DMS 273 (cell line): Measurements from ENCODE around the gene OR9A2.

Experiments used
- DNase-seq: peaks from one replicate; lab custom pipeline; 2025; ENCODE audit not compliant: unreplicated experiment; lab: John Stamatoyannopoulos, UW

OR9A2 gene

GRCh38 chr7:143027032-143027431, at the start of gene OR9A2:
OR9A2 (minus strand) TSS chr7:143027132; CDS start chr7:143027132, 0 bp downstream.
- DNase-seq: no peak

GRCh38 chr7:143074141-143074540, 47.2 kb upstream of the OR9A2 start:
- DNase-seq: no peak

- no peak for DNase-seq
Observed at GRCh38 chr7:143073556-143073955, 46.6 kb upstream of the OR9A2 start.

DNA sequence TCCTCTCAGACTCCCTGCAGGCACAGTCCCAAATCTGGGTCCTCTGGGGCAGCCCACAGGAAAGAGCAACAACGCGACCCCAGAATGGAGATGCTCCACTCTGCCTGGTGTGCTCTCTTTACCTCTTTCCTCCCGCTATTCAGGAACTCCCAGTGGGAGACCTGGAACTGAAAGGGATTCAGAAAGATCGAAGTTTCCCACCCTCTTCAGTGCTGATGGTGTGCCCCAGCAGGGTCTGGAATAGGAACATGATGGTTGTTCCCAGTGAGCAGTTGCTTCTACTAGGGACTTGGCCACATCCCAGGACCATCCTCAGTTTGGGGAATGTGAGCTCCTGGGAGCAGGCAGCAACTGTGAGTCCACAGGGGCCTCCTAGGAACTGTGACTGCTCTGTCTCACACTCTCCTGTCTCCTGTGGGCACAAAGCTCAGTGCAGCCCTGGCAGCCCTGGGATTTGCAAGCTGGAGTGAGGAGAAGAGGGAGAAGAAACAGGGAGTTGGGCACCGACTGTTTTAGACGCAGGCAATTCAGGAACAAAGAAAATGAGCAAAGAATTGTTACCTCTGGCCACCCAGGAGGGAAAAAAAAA, 43.1 kb upstream of the OR9A2 start:
- no peak for DNase-seq

DNA sequence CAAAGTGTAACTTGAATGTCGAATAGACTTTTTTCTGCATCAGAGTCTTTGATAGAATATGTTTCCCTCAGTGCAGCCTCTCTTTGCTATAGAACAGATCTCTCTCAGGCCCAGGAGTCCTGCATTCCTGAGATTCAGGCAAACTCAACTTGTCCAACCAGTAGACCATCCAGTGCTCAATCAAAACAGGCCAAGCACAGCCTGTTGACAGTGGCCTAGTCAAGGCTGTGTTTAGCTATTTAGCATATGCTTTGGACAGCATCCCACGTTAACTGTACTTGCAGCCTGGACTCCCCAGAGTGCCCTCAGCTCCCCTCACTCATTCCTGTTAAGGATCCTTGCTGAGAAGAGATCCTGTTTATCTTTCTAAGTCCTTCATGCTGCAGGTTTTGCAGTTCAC, 41.5 kb upstream of the OR9A2 start:
- DNase-seq: no peak

DNA sequence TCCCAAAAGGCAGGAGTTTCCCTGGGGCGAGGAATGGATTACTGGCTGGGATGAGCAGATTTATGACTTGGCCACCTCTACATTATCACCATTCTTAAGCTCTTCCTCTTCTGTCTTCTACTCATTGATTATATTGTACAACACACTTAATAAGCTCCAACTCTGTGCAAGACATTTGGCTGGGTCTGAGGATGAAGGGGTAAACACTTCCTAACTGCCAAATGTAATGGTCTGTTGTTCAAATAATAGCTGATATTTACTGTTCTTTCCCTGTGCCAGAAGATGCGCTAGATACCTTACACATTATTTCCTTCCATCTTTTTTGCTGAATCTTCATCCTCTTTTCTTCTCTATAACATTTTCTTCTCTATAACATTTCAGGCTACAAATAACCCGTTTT, 36.8 kb upstream of the OR9A2 start:
- DNase-seq: no peak

- no peak for DNase-seq
Observed at GRCh38 chr7:143055754-143056153, 28.8 kb upstream of the OR9A2 start.

DNA sequence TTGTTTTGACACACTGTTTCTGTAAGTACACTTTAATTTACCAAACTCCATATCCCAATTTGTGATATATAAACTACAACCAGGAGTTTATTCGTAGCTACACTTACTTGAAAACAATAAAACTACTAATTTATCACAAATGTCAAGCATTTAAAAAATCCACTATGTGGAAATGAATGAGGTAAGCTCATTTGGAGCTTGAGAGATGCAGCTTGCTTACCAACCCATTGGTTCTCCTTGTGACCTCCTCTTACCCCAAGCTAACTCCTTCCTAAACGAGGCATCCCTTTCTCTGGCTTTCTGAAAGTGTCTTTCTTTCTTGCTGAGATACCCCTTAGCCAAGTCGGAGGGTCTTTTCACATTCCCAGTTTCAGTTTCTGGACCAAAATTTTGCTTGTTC, 27.7 kb upstream of the OR9A2 start:
- no peak for DNase-seq

- DNase-seq: no peak
Observed at GRCh38 chr7:143052041-143052440, 25.1 kb upstream of the OR9A2 start, which contains the start of gene OR6V1. OR6V1 (plus strand) TSS chr7:143052341; CDS start chr7:143052341, 0 bp downstream.

DNA sequence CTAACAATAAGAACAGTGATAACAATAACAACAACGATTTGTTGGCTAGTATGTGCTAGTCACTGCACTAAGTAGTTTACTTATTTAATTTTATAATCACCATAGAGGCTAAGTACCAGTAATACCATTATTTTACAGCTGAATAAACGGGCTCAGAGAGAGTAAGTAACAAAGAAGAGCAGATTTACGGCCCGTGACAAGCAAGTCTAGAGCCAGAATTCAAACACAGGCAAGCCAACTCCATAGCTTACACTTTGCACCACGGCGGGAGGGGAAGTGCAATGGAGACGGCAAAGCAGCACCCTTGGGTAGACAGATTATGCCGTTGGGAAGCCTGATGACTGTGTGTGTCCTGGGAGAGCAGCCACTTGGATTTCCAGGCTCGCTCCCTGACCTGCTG, 24.0 kb upstream of the OR9A2 start:
- DNase-seq: no peak

DNA sequence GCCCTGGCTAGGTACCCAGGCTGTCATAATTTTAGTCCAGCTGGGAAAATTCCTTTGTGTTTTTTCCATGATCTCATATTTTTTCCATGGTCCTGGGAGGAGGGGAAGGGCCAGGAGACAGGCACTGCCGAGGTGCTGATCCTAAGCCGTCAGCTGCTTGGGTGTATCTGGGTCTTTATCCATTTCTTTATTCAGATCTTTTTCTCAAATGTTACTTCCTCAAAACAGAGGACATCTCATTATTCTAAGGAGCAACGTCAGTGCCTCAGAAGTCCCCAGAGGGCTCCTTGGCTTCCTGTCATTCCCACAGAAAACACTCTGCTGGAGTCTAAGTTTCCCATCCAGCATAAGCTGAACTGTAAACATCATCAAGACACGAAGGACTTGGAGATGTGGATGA, 22.4 kb upstream of the OR9A2 start:
- no peak for DNase-seq

- DNase-seq: no peak
Observed at GRCh38 chr7:143048827-143049226, 21.9 kb upstream of the OR9A2 start.

DNA sequence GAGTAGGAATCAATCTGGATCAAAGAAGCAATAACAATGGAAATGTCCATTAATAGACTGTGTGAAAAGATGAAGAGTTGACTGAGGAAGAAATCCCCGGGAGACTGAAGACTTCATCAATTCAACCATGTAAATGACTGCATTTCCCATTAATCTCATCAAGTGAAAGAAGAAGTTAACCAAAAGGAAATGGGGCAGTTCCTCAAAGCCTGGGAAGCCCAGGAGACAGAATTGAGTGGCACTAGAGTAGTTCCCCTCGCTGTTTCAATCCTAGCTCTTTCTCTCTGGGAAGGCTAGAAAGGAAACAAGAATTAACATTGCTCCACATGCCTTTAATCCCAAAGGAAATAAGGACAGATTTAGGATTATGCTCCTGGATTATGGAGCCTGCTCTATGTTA, 20.4 kb upstream of the OR9A2 start:
- DNase-seq: no peak

GRCh38 chr7:143046426-143046851, 19.5 kb upstream of the OR9A2 start:
- DNase-seq: peak; percentile 8

- DNase-seq: no peak
Observed at GRCh38 chr7:143043391-143043790, 16.5 kb upstream of the OR9A2 start.

- DNase-seq: no peak
Observed at GRCh38 chr7:143042790-143043271, 15.9 kb upstream of the OR9A2 start.

- no peak for DNase-seq
Observed at GRCh38 chr7:143042159-143042789, 15.3 kb upstream of the OR9A2 start.

GRCh38 chr7:143041346-143041745, 14.4 kb upstream of the OR9A2 start:
- DNase-seq: no peak

DNA sequence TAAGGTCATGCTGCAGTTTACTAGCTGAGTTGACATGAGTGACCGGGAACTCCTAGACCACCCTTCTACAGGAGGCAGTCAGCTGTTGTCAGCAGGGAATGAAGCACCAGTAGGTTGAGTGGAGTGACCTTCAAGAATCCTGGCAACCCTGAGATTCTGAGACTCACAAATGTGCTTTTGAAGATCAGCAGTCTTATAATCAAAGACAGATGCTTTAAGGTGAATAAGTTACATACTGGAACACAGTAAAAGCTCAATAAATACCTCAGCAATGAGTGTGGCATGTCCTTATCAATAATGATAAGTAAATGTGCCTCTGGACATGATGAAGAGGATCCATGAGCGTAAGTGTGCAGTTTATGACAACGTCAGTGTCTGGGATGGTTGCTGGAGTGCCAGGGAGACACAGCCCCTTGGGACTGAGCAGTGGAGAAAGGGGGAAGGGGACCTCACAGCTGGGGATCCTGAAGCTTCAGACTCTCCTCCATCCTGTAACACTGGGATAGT, 13.3 kb upstream of the OR9A2 start:
- DNase-seq: no peak

DNA sequence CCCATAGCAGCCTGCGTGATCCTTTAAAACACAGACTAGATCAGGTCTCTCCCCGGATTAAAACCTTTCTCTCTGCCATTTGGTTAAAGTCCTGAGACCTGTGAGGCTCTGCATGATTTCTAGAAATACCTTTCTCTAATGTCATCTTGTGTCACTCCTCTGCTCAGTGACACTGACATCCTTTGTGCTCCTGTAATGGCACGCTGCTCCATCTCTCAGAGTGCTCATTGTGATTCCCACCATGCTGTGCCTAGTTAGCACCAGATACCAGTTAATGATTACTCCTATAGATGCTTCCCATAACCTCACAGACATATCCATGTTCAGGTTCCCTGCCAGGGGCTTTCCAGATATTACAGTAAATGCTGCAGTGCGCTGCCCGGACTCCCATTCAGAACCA, 11.7 kb upstream of the OR9A2 start:
- no peak for DNase-seq

GRCh38 chr7:143027683-143028082, 751 bp upstream of the OR9A2 start:
- DNase-seq: no peak

DNA sequence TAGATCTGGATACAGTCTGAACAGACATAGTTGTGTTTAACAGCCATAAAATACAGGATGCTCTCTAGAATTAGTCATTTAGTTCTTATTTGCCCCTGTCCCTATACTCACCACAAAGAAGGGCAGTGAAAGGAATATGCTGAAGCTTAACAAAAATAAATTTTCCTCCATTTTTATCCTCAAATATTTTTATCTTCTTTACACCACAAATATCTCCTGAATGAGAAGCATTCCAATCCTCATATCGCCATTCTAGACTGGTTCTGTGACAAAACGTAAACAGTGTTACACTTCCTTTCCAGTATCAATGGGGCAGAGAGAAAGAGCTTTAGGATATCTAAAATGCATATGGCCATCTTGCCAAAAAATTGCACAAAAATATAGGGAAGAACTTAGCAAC, 1.6 kb downstream of the OR9A2 start:
- DNase-seq: no peak

GRCh38 chr7:143023047-143023446, 3.9 kb downstream of the OR9A2 start:
- DNase-seq: no peak
